Measurements from ENCODE around the gene LMBR1L.
"Not testable (repeated sequence)": the region's sequence is repeated elsewhere in the genome, so short reads cannot be mapped to it uniquely, and the experiment has no call there.

LMBR1L gene

DNA sequence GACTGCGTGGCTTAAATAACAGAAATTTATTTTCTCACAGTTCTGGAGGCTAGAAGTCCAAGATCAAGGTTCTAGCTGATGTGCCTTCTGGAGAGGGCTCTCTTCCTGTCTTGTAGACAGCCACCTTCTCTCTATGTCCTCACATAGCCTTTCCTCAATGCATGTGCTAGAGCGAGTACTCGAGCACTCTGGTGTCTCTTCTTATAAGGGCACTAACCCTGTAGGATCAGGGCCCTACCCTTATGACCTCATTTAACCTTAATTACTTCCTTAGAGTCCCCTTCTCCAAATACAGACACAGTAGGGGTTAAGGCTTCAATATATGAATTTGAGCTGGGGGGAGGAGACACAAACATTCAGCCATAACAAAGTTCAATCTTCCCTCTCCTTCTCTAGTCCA lies 26.2 kb downstream of the LMBR1L start:
- DNase-seq = no peak

DNA sequence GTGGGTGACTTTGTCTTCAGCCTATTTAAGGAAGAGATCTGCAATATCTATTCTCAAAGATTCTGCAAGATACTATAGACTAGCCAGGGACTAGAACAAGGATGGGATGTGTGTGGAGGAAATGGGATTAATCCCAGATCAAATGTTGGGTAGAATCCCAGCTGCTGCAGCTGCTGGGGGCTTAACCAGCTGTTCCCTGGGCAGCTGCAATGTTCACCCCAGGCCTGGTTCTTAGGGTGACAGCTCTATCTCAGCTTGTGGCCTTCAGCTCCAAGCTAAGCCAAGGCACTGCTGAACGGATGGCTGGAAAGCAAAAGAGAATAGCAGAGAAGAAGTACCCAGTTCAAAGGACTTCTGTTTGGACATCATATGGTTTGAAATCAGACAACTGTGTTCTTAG lies 30.9 kb downstream of the LMBR1L start:
- no peak for DNase-seq

DNA sequence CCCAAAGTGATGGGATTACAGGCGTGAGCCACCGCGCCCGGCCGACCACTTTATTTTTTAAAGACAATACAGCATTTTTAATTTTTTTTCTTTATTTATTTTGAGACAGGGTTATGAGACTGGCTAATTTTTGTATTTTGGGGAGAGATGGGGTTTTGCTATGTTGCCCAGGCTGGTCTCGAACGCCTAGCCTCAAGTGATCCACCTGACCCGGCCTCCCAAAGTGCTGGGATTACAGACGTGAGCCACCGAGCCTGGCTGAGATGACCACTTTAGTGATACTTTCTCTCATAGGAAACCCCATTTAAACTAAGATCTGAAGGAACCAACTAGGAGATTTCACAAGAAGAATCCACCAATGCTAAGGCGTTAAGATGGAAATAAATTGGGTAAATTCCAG lies 39.7 kb downstream of the LMBR1L start:
- no peak for DNase-seq

DNA sequence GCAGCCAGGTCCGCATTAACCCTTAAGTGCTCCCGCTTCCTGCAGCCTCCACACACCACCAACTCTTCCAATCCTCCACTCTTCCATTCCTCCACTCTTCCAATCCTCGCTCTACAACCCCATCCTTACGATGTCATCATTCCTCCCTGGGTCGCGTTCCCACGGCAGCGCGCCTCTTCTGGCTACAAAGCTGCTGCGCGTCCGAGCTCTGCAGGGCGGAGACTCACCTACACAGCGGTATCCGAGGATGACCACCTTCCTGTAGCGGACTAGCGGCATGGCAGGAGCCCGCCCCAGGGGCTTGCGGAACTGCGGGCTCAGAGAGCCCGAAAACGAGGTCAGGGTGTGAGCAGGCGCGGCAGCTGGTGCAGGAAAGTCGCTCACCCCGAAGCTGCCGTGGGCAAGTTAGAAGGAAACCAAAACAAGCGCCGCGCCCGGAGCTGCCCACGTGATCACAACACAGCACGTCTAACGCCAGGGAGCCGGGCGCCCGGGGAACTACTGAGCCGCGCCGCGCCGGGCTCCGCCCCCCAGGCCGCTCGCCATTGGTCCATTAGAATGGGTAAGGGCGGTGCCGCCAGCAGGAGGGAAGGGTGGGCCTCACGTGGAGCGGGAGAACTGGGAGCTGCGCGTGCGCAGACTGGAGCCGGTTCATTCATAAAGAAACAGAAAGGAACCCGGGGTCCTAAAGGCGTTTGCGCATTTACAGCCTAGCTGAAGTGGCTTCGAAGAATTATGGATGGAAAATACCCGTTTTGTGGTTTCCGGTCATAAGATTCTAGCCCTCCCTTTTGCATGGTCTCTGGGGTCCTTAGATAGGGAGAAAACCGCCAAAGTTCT lies 40.9 kb downstream of the LMBR1L start, which contains the start of gene RHEBL1:
TSS of gene RHEBL1 (minus strand) at position 473 of the 840 bp plus-strand sequence. CDS start at position 279, 194 bp downstream.
- DNase-seq = peak; percentile 99

DNA sequence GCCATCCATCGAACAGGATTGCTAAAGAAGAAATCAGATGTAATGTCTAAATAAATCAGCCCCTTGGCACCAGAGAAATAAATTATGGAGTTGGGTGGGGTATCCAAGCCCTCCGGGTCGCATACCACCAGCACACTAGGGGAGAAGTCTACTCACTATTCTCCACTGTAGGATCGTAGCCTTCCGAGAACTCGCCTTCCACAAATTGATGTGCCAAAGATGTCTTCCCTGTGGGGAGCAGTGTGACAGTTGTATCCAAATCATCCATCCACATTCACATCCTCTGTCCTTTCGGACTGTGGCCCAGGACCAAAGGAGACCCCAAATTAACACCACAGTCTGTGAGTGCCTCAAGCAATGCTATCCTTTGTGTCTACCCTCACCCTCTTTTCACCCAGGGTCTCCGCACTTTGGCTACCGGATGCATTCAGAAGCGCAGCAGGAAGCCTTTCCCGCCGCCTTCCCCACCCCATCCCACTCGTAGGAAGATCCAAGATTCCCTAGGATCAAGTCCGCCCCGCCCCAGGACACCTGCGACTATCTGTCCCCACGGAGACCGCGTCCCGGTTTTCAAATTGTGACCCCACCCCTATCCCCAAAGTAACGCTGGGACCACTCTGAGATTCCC lies 41.7 kb downstream of the LMBR1L start:
- DNase-seq = peak; percentile 31

DNA sequence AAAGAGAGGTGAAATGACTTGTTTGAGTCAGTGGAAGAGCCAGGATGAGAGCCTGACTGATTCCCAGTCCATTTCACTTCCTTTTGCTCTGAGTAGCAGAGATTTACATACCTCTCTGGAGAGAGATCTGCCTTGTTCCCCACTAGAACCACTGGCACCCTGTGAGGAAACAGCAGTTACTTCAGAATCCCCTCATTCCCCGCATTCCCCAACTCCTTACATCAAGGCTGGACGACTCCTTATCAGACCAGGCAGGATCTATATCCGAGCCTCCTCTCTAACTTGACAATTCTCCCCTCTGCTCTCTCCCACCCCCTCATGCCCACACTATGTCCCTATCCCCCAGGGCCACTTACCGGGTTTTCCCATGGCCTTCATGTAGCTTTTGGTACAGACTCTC lies 44.5 kb downstream of the LMBR1L start:
- no peak for DNase-seq

DNA sequence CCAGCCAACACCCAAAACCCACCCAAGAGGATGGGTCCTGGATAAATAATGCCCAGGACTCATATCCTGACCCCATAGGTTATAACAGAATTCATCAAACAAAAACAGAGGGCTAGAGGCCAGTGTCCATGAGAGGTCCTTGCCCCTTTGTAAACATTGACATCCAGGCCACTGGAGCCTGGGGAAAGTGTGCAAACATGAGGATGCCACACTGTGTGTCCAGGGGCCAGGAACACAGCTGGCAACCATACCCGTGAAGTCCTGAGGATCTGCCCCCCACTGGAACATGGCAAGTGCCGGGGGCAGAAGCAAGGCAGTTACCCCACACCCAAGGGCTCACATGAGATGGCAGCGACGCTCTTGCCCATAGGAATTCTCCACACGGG lies 45.9 kb downstream of the LMBR1L start:
- no peak for DNase-seq

DNA sequence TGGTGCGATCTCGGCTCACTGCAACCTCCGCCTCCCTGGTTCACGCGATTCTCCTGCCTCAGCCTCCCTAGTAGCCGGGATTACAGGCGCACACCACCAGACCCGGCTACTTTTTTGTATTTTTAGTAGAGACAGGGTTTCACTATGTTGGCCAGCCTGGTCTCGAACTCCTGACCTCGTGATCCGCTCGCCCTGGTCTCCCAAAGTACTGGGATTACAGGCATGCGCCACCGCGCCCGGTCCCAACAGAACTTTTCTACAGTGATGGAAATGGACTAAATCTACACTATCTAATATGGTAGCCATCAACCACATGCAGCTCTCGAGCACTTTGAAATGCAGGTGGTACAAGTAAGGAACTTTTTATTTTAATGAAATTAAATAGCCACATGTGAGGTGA lies 48.7 kb downstream of the LMBR1L start:
- not testable (repeated sequence) for DNase-seq

DNA sequence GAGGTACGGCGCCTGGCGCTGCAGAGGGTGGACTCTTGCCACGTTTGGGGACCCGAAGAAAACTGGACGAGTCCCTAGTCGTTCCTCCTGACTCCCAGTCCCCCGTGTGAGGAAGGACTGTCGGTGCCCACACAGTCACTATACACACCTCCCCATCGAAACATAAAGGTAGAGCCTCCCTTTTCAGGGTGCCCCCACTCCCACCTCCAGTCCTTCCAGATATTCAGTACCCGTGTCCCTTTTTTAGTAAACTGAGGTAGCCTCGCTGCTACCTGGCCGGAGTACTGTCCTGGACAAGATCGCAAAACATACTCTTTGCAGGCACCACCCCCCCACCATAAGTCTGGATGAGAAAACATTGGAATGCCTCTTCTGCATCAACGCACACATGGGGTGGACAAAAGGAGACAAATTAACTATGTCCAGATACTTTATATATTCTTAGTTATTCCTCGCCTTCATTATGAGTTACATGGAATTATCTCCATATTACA lies 49.4 kb downstream of the LMBR1L start:
- DNase-seq = no peak

DNA sequence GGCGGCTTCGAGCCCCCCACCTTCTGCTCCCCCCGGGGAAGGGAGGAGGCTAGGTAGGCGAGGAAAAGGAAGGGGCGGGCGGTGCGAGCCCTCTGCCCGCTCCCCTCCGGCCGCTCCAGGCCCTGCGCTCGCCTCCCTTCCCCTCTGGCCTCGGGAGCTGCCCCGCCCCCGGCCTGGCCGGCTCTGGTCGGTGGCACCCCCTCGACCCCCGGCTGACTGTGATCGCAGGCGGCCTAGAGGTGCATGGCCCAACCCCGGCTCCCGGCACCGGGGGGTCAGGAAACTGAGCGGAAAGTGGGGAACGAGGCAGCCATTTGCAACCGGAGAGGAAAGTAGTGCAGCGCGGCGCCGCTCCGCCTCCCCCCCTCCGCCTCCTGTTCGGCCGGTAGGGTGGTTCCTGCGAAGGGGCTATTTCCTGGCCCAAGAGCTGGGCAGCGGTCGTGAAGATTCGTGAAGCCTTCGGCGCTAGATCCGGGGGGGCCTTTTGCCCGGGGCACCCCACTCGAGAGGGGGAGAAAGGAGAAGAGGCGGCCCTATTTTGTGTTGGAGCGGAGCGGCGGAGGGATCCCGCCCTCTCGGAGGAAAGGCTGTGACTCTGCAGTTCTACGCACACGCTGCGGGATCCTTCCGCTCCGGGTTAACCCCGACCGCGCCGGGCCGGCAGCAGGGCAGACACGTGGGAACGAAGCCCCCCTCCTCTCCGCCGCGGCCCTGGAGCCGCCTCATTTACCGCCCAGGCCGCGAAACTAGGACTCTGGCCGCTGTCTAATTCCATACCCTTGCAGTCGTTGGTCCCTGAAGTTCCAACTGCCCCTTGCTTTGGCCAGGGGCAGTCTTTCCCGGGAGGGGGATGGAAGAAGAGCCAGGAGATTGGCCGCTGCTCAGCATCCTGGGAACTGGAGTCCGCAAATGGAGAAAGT lies 50.1 kb downstream of the LMBR1L start, which contains the start of gene KMT2D:
TSS of gene KMT2D (minus strand) at position 558 of the 920 bp plus-strand sequence. CDS start 5,470 bp downstream, outside the sequence.
- peak; percentile 93 for DNase-seq

DNA sequence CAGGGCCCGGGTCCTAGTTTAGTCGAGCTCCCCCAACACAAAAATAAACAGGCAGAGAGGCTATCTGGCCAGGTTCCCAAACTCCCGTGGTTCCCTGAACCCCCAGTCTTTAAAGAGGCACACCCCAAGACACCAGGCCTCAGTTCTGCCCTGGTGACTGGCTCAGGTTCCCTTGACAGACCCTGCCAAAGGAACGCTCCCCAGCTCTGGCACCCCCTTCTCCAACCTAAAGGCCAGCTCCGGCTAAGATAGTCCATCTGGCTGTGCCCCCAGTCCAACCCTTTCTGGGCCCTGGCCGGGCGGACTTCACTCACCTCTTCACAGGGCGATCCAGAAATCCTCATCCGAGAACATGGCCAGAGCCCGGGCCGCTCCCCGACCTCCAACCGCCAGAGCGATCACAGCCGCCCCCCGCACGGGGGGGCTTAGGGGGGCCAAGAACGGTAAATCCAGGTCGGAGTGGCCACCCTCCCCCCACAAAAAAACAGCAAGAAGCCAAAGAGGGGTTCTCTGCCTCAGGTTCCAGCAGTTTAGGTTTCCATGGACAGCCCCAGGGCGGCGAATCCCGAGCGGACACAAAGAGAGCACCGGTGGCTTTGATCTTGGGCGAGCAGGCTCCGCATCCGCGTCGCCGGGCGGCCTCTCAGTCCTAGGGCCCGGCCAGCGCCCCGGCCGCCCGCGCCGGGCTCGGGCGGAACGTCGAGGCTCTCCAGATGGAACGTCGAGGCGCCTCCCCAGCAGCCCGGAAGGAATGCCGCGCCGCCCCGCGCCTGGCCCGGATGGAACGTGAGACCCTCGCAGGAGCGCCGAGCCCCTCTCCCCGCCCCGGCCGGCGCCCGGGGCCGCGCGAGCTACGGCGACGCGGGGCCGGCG lies 51.1 kb downstream of the LMBR1L start:
- DNase-seq = peak; percentile 55

DNA sequence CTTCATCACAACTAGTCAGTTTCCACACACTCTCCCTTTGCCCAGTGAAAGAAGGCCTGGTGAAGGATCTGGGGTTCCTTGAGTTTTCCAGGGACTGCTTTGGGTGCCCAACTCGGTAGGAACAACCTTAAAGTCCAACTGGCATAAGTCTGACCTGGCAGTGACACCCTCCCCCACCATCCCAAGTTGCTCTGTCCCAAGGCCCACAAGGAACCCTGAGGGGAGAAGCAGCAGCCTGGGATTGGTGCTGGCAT lies 51.7 kb downstream of the LMBR1L start:
- peak; percentile 46 for DNase-seq

DNA sequence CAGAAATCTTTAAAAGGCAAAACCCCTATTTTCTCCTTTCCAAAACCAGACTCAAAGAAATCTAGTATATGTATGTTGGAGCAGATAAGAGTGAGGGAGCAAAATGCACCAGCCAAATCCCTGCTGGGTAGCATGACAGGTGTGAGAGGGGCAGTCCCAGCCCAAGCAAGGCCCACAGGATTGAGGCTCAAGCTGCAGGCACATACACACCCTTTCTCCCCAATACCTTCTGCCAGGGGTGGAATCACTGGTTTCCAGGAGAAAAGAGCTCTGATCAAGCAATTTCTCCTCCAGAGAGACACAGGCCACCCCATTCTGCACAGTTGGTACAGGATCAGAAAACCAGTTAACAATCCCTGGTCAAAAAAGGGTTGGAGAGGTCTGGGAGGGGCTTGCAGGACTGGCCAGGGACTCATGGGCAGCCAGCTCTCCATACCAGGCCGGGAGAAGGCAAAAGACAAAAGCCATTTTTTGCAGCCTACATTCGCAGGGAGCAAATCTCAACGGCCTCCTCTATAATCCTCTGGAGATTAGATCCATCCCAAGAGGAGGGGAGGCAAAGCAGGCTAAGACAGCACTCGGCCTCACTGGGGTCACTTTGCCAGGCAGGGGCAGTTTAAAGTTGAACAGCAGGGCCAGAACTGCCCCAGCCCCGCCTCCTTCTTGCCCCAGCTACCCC lies 52.1 kb downstream of the LMBR1L start:
- DNase-seq = no peak

DNA sequence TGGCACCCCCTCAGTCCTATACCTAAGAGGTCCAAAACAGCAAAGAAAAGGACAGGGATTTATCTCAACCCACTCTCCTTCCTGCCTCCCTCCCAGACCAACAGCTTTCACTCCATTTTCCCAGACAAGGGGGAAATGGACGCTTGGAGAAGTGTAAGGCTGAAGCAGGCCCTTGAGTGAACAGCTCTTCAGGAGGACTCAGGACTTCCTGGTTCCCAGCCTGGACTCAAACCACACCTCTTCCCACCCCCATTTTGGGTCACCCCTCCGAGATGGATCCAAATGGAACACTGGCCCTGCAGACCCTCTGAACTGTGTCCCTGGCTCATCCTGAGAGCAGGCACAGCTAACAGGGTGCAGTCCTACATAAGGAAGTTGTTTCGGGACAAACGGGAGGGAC lies 52.8 kb downstream of the LMBR1L start:
- peak; percentile 36 for DNase-seq

DNA sequence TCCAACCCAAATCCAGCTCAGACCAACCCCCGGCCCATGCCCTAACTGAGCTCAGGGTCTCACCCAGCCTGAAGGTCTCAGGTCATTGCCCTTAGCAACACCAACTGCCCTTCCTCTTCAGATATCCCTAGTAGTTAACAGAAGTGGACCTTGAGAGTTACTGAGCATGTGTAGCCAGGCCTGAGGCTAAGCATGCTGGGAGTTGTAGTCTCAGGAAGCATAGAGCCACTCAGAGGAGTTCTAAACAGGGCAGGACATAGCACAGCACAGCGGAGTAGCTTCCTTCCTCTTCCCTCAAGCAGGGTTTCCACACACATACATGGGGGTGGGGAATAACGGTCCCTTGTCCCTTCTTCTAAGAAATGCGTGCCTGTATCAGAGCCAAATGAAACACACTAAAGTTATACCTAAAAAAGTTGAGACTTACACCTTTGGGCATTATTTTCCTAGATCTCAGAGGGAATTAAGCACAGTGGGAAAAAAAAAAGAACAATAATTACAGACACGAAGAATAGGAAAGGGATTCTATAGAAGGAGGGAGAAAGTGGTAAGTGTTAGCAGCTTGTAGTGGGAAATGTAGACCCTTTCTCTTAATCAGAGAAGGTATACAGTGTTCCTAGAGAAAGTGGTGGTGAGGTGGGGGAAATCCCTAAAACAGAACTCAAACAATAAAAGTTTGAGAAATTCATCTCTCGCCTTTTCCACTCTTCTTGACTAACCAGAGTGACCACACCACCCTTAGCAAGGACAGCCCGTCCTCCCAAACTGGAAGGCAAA lies 54.5 kb downstream of the LMBR1L start:
- DNase-seq = peak; percentile 94

DNA sequence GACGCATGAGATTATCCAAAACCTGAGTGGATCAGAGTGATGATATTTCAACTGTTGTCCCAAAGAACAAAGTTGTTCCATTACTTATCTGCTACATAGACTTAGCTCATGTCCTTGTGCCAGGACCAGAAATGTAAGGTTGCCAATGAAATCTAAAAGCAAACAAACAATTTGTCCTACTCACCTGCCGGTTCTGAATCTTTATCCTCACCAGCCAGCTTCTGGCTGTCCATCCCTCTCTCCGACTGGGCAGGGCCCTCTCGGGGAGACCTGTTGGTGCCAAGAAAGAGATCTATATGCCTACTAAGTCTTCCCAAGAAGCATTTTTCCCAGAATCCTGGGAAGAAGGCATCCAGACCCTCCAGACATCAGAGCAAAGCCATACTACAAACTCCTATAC lies 55.6 kb downstream of the LMBR1L start:
- no peak for DNase-seq

DNA sequence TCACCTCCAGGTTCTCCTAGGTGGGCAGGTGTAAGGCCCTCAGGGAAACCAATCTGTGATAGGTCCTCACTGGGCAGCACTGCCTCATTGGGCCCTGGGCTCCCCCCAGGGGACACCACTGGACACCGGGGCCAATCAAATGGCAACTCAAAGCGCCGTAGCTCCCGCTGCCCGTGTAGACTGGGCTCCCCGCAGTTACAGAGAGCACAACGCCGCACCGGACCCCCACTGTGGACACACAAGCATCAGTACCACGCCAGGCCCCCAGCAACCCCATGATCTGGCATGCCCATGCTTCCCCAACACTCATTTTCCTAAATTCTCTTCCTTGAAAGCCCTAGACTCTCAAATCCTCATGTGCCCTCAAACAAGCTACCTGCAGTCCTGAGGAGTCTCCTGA lies 56.1 kb downstream of the LMBR1L start:
- DNase-seq = no peak

DNA sequence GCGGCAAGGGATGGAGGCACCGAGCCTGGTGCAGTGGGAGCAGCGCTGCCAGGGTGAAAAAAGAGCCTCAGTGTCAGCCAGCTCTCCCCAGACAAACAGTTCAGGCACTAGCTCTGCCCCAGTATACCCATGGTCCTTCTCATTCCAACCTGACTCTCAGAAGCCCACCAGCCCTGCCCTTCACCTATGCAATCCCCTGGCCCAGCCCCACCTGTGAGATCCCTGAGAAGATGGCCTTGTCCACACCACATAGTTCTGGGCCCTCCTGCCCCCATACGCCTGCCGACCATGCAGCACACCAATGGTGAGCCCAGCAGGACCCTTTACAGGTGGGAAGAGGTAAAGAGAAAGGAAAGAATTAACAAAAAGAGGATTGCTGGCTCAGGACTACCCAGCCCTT lies 56.6 kb downstream of the LMBR1L start:
- DNase-seq = no peak

DNA sequence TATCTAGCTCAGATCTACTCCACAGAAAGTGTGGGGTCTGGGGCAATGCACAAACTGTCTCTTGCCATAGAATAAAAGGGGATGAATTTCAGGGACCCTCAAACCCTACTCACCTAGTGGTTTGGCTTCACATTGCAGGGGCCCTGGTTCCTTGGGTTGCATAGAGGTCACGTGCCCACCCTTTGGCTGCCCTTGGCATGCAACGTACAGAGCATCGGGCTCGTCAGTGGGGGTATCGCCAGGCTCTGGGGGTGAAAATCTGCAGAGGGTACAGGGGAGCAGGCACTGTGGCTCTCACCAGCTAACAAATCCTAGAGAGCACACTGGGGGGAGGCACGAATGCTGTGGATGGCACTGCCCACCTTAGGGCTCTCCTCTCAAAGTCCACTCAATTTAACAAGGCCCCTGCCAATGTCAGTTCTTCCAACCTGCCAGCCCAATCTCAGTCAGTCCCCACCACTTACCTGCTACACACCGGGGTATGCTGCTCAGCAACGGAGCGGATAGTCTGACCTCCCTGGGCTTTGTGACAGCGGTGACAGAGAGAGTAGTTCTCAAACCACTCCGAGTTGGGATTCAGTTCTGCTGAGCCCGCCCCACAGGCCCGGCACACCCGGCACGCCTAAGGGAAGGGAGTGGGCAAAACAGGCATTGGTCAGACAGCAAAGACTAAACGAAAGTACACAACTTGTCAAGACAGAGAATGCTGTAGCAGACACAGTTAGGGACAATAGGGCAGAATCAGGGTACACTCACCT lies 58.0 kb downstream of the LMBR1L start:
- no peak for DNase-seq

DNA sequence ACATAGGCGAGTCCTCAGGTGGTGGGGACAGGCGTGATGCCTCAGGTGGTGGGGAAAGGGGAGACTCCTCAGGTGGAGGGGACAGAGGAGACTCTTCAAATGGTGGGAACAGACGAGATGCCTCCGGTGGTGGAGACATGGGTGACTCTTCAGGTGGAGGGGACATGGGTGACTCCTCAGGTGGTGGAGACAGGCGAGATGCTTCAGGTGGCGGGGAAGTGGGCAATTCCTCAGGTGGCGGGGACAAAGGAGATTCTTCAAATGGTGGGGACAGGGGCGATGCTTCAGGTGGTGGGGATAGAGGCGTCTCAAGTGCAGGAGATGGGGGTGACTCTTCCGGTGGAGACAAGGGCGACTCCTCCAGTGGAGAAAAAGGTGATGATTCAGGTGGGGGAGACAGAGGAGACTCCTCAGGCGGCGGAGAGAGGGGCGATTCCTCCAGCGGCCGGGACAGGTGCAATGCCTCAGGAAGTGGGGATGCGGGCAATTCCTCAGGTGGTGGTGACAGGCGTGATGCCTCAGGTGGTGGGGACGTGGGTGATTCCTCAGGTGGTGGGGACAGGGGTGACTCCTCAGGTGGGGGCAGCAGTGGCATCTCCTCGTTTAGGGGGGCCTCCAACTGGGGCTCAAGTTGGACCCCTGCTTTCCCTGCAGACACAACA lies 58.7 kb downstream of the LMBR1L start:
- no peak for DNase-seq
